B cell (primary cell): ENCODE results near the gene MAGEL2. TPM values are rescaled to one million over a fixed set of nuclear protein-coding genes. Genes with fewer than 3 reads are reported as not detected.

ENCODE experiments used
- ATAC-seq: fragments of 200-7000 bp; cut with Tn5 transposase; one replicate; pipeline ENCODE4 v1.10.0; 2021; ENCODE audit warnings: low read depth, mild to moderate bottlenecking, moderate number of reproducible peaks, moderate library complexity
- CTCF ChIA-PET: fragments of 350-600 bp; sonication (Branson Sonifier 250); formaldehyde crosslinking; loops from one replicate; lab custom pipeline; 2021; ENCODE audit warnings: antibody characterized with exemption, inconsistent platforms; lab: Charles Lee
- POLR2A ChIA-PET: fragments of 350-600 bp; sonication (Branson Sonifier 250); formaldehyde crosslinking; loops from one replicate; lab custom pipeline; 2021; ENCODE audit warnings: antibody characterized with exemption; lab: Charles Lee
- DNase-seq: peaks from one replicate; pipeline ENCODE4 v3.0.0; 2013
- H2AFZ ChIP-seq: 2 replicates; pipeline ENCODE4 v1.6.1; 2012; ENCODE audit warnings: mild to moderate bottlenecking, low read depth, low read length; ENCODE audit not compliant: insufficient read depth, poor library complexity, severe bottlenecking
- H3K27ac ChIP-seq, 2 donors: 1 replicate in 1 of 2; 2 replicates in 1 of 2; pipeline ENCODE4 v1.5.1; 2012 to 2013; ENCODE audit warnings: low read length in 2 of 2, mild to moderate bottlenecking in 2 of 2, moderate library complexity in 1 of 2
- H3K27me3 ChIP-seq, 4 experiments: fragments of 200-600 bp in 1 of 4; sonication (generic) in 1 of 4; replicated peaks in 1 of 4; 1 replicate in 2 of 4; 2 replicates in 2 of 4; pipeline versions ENCODE4 v1.6.1 to v1.7.0; 2013 to 2016; ENCODE audit warnings: low read length in 3 of 4, mild to moderate bottlenecking in 2 of 4, mixed read lengths in 1 of 4, moderate library complexity in 1 of 4; ENCODE audit not compliant: insufficient read depth in 4 of 4, control insufficient read depth in 3 of 4; ENCODE audit errors: control extremely low read depth in 1 of 4
- H3K36me3 ChIP-seq, 2 experiments: replicated peaks in 1 of 2; 1 replicate in 1 of 2; 2 replicates in 1 of 2; pipeline versions ENCODE4 v1.6.1 to v1.7.1; 2013; ENCODE audit warnings: low read length in 1 of 2; ENCODE audit not compliant: insufficient read depth in 2 of 2, control insufficient read depth in 1 of 2; ENCODE audit errors: control extremely low read depth in 1 of 2, extremely low read depth in 1 of 2
- H3K4me1 ChIP-seq, 2 donors: fragments of 200-600 bp in 1 of 2; sonication (generic) in 1 of 2; 1 replicate in 1 of 2; 2 replicates in 1 of 2; pipeline versions ENCODE4 v1.5.1 to v1.6.1; 2013 to 2017; ENCODE audit warnings: low read length in 2 of 2; ENCODE audit not compliant: control insufficient read depth in 2 of 2, insufficient read depth in 2 of 2
- H3K4me2 ChIP-seq: replicated peaks from 2 replicates; pipeline ENCODE3; 2012; ENCODE audit warnings: mild to moderate bottlenecking, low read depth, low read length; ENCODE audit not compliant: poor library complexity, severe bottlenecking
- H3K4me3 ChIP-seq, 5 experiments: fragments of 200-600 bp in 1 of 5; sonication (generic) in 1 of 5; 1 replicate in 3 of 5; 2 replicates in 2 of 5; pipeline versions ENCODE4 v1.5.1 to v1.7.0; 2011 to 2016; ENCODE audit warnings: low read length in 4 of 5, mild to moderate bottlenecking in 4 of 5, low read depth in 2 of 5, control low read depth in 1 of 5, moderate library complexity in 1 of 5; ENCODE audit not compliant: insufficient read depth in 1 of 5; ENCODE audit errors: control extremely low read depth in 1 of 5, extremely low read depth in 1 of 5
- H3K79me2 ChIP-seq: fragments of 200-600 bp; sonication (generic); one replicate; pipeline ENCODE4 v1.6.0; 2016; ENCODE audit warnings: low read length; ENCODE audit not compliant: control insufficient read depth, insufficient read depth
- H3K9ac ChIP-seq: fragments of 200-600 bp; sonication (generic); 2 replicates; pipeline ENCODE4 v1.6.1; 2017; ENCODE audit warnings: mild to moderate bottlenecking, low read length, moderate library complexity
- H3K9me3 ChIP-seq, 3 donors: one replicate each; pipeline versions ENCODE4 v1.6.1 to v1.7.1; 2013; ENCODE audit warnings: low read length in 2 of 3; ENCODE audit not compliant: control insufficient read depth in 2 of 3, insufficient read depth in 1 of 3; ENCODE audit errors: control extremely low read depth in 1 of 3
- H4K20me1 ChIP-seq: 2 replicates; pipeline ENCODE4 v1.6.0; 2012; ENCODE audit warnings: mild to moderate bottlenecking, low read length; ENCODE audit not compliant: insufficient read depth, control insufficient read depth, poor library complexity, severe bottlenecking
- H3K27ac Mint-ChIP-seq: one replicate; pipeline ENCODE4 v1.8.0; 2021; ENCODE audit warnings: mixed read lengths
- H3K27me3 Mint-ChIP-seq: one replicate; pipeline ENCODE4 v1.8.0; 2021; ENCODE audit warnings: mixed read lengths
- H3K4me1 Mint-ChIP-seq: one replicate; pipeline ENCODE4 v1.8.0; 2021; ENCODE audit warnings: mixed read lengths
- H3K4me3 Mint-ChIP-seq: one replicate; pipeline ENCODE4 v1.8.0; 2021; ENCODE audit warnings: mixed read lengths
- H3K9me3 Mint-ChIP-seq: one replicate; pipeline ENCODE4 v1.8.0; 2022; ENCODE audit warnings: mixed read lengths; ENCODE audit not compliant: insufficient read depth
- EZH2 ChIP-seq: IDR thresholded peaks from 2 replicates; pipeline ENCODE4 v1.6.1; 2012; ENCODE audit warnings: borderline replicate concordance, low read depth, mild to moderate bottlenecking, moderate library complexity, low read length; ENCODE audit not compliant: insufficient read depth, poor library complexity, severe bottlenecking
- WGBS: methylation state at CpG from one replicate; pipeline ENCODE4 v1.1.5; 2013; ENCODE audit warnings: missing lambda C conversion rate; ENCODE audit not compliant: insufficient coverage; 5-methylcytosine and 5-hydroxymethylcytosine counted together
- intact Hi-C: fragments of 100-400 bp; cut with micrococcal nuclease; formaldehyde crosslinking; loops from one replicate; pipeline ENCODE4 v1.10.0; 2022
- polyA plus RNA-seq: library from polyadenylated mRNA; depleted of rRNA; stranded (reverse); fragments of >200 nt; gene quantifications from 2 replicates; pipeline ENCODE4 v1.2.3, GENCODE V29; 2012
- total RNA-seq, 2 donors: library from RNA; stranded (reverse); fragments of 120-200 nt in 1 of 2; gene quantifications; 1 replicate in 1 of 2; 2 replicates in 1 of 2; pipeline versions ENCODE4 v1.2.3 to v1.2.4, GENCODE V29; 2013 to 2022
- TF ChIP-seq, protein P1 (sequence below): fragments of 200-600 bp; IDR thresholded peaks from one replicate; pipeline ENCODE4 v1.8.0; 2022; ENCODE audit warnings: antibody characterized with exemption, mild to moderate bottlenecking

MAGEL2 gene
- total and polyA plus RNA-seq, 2 donors (not counting 1 experiment from before 2014, with no cell fraction given) = not detected

- WGBS = 83% methylated on average over 2 of the region's 4 CpGs
- Histone ChIP-seq H3K27ac (no peak overlapping the region), H3K9ac (no peak overlapping the region), H3K4me1 (no peaks in the 10 kb centered on the region), H3K79me2 (no peaks in the 10 kb centered on the region), H3K4me3 (no peak overlapping the region), H2AFZ (no peak overlapping the region), H3K36me3 (no peaks in the 10 kb centered on the region), H4K20me1 (no peaks in the 10 kb centered on the region), H3K9me3 (peaks cover 0 to 9% (median 0%) of the 10 kb centered on the region in 3 donors), H3K4me2 (no peak overlapping the region), H3K27me3 (no peaks in the 10 kb centered on the region)
- Mint-ChIP-seq H3K9me3 (peaks cover 4% of the 10 kb centered on the region), H3K4me1 (no peaks in the 10 kb centered on the region), H3K4me3 (no peak overlapping the region), H3K27me3 (peaks cover 4% of the 10 kb centered on the region), H3K27ac (no peak overlapping the region)
- POLR2A ChIA-PET = no interaction called here
- TF ChIP-seq, protein P1, sequence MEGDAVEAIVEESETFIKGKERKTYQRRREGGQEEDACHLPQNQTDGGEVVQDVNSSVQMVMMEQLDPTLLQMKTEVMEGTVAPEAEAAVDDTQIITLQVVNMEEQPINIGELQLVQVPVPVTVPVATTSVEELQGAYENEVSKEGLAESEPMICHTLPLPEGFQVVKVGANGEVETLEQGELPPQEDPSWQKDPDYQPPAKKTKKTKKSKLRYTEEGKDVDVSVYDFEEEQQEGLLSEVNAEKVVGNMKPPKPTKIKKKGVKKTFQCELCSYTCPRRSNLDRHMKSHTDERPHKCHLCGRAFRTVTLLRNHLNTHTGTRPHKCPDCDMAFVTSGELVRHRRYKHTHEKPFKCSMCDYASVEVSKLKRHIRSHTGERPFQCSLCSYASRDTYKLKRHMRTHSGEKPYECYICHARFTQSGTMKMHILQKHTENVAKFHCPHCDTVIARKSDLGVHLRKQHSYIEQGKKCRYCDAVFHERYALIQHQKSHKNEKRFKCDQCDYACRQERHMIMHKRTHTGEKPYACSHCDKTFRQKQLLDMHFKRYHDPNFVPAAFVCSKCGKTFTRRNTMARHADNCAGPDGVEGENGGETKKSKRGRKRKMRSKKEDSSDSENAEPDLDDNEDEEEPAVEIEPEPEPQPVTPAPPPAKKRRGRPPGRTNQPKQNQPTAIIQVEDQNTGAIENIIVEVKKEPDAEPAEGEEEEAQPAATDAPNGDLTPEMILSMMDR = no peak
- no peak for TF ChIP-seq EZH2
- CTCF ChIA-PET = no interaction called here
- ATAC-seq (no peak), DNase-seq (no peak)
- intact Hi-C loops = no loop called here
Observed at GRCh38 chr15:23690015-23690414, 42.3 kb upstream of the MAGEL2 start.

- no peak for DNase-seq
- Histone ChIP-seq H3K79me2 (no peaks in the 10 kb centered on the region), H3K27ac (no peak within 1 kb of the TSS), H3K4me3 (no peak within 1 kb of the TSS), H3K9ac (no peak within 1 kb of the TSS), H3K4me1 (no peaks in the 10 kb centered on the region), H3K36me3 (no peaks in the 10 kb centered on the region), H3K9me3 (peaks cover 0 to 9% (median 0%) of the 10 kb centered on the region in 3 donors), H4K20me1 (no peaks in the 10 kb centered on the region), H3K4me2 (no peak within 1 kb of the TSS), H3K27me3 (no peaks in the 10 kb centered on the region), H2AFZ (no peak within 1 kb of the TSS)
- no peak for ATAC-seq
- H3K4me1 Mint-ChIP-seq = no peaks in the 10 kb centered on the region
- no peak for TF ChIP-seq EZH2
- TF ChIP-seq, protein P1 = no peak
- H3K27me3 Mint-ChIP-seq = peaks cover 4% of the 10 kb centered on the region
- POLR2A ChIA-PET = no interaction called here
- 28% methylated on average over 38 of the region's 38 CpGs for WGBS
- intact Hi-C loops = no loop called here
- H3K4me3 Mint-ChIP-seq = no peak within 1 kb of the TSS
- CTCF ChIA-PET = no interaction called here
- no peak within 1 kb of the TSS for H3K27ac Mint-ChIP-seq
- H3K9me3 Mint-ChIP-seq = peaks cover 4% of the 10 kb centered on the region
Observed at GRCh38 chr15:23687143-23687470, 39.4 kb upstream of the MAGEL2 start, which contains the start of gene NDN. NDN (minus strand) TSS chr15:23687305; CDS start chr15:23687217, 88 bp downstream.
